ENCODE measurements around the gene ATG10. TPM values are rescaled to one million over a fixed set of nuclear protein-coding genes. Genes with fewer than 3 reads are reported as not detected.

The ATG10 gene
- total RNA-seq, 4 donors from 2014 or later = 8.4 to 10.6 TPM; not detected in 2

DNA sequence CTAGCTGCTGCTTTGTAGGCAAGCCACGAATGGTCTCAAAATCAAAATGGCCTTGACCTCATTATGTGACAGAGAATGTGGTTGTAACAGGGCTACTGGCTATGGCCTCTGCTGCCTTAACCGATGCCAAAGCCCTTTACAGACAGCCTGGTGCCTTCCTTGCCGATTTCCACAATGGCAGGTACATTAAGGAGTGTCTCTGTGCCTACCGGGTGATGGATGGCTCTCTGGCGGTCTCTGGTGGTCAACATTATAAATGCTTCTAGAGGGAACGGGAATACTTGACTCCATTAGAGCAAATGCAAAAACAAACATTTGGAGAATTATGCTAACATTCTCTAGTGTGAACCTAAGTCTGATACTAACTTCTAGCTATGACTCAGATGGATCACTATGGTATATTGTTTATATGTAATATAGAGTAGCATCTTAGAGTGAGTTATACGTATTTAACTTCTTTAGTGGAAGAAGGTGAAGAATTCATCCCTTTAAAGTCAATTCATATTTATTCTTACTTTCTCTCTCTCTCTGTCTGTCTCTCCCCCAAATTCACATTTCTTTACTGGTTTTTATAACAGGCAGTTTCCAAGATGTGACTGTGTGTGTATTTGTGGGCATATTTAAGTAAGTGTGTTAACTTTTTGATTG lies 253.8 kb downstream of the ATG10 start:
- 28 to 33% methylated on average over 2 to 7 of the region's 7 CpGs for WGBS, 2 donors (ENCODE audit: low coverage in 1 of 2)
- Histone ChIP-seq H3K27ac (no peak overlapping the region), H3K4me3 (no peak overlapping the region), H3K36me3 (no peaks in the 10 kb centered on the region), H3K4me1 (peaks cover 0 to 3% (median 0%) of the 10 kb centered on the region in 4 donors), H3K9me3 (no peaks in the 10 kb centered on the region), H3K27me3 (no peaks in the 10 kb centered on the region)
- in situ Hi-C loops (cut with MboI; ENCODE audit: low pct_ligation_motif_present in 1 of 4, low pct_unique_long_range_greater_than_20kb in 1 of 4, low sequenced_read_pairs in 3 of 4) = loop anchor here in 1 of 4 donors (5.0 kb wide), 1 partner anchor 798 kb away; no protein-coding TSS in a partner anchor
- intact Hi-C loops (cut with DNase I; ENCODE audit: low total_unique reads) = no loop called here
- peak; percentile 59 for DNase-seq
- TF ChIP-seq POLR2AphosphoS5 (IDR thresholded peaks at IDR 0.05) = no peak
- TF ChIP-seq, protein P1, sequence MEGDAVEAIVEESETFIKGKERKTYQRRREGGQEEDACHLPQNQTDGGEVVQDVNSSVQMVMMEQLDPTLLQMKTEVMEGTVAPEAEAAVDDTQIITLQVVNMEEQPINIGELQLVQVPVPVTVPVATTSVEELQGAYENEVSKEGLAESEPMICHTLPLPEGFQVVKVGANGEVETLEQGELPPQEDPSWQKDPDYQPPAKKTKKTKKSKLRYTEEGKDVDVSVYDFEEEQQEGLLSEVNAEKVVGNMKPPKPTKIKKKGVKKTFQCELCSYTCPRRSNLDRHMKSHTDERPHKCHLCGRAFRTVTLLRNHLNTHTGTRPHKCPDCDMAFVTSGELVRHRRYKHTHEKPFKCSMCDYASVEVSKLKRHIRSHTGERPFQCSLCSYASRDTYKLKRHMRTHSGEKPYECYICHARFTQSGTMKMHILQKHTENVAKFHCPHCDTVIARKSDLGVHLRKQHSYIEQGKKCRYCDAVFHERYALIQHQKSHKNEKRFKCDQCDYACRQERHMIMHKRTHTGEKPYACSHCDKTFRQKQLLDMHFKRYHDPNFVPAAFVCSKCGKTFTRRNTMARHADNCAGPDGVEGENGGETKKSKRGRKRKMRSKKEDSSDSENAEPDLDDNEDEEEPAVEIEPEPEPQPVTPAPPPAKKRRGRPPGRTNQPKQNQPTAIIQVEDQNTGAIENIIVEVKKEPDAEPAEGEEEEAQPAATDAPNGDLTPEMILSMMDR (IDR thresholded peaks at IDR 0.05) = peak; percentile 72 to 85 (median 83)

GRCh38 chr5:82234885-82235284 lies 263.1 kb downstream of the ATG10 start:
- in situ Hi-C loops (cut with MboI; ENCODE audit: low pct_ligation_motif_present in 1 of 4, low pct_unique_long_range_greater_than_20kb in 1 of 4, low sequenced_read_pairs in 3 of 4) = no loop called here
- H3K36me3 ChIP-seq = no peaks in the 10 kb centered on the region
- intact Hi-C loops (cut with DNase I; ENCODE audit: low total_unique reads) = no loop called here
- TF ChIP-seq POLR2AphosphoS5 (IDR thresholded peaks at IDR 0.05) (no peak), POLR2A (IDR thresholded peaks at IDR 0.05) (no peak), EP300 (IDR thresholded peaks at IDR 0.05; ENCODE audit: low read depth) (no peak)
- TF ChIP-seq, protein P1 (IDR thresholded peaks at IDR 0.05) = no peak
- no peak overlapping the region for H3K27ac ChIP-seq
- H3K4me1 ChIP-seq = no peaks in the 10 kb centered on the region
- H3K9me3 ChIP-seq = no peaks in the 10 kb centered on the region
- H3K27me3 ChIP-seq = no peaks in the 10 kb centered on the region
- 51 to 53% methylated on average over 5 of the region's 5 CpGs for WGBS, 2 donors (ENCODE audit: low coverage in 1 of 2)
- DNase-seq = peak; percentile 10
- H3K4me3 ChIP-seq = no peak overlapping the region

DNA sequence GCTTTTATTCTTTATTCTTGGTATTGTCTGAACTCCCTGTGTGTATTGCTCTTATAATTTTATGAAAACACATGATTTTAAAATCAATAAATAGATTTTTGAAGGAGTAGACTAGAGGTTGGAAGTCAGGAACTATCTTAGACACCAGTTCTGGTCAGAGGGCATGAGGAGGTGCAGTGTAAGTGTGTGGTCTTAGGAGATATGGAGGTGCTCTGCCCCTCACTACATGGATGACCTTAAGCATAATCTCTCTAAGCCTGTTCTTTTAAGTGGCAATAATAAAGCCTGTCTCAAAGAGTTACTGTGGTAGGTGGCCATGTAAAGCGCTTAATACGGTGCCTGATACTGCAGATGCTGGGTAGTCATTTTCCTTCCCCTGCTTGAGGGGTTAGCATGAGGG lies 272.3 kb downstream of the ATG10 start:
- 100% methylated on average over 1 to 2 of the region's 2 CpGs for WGBS, 2 donors (ENCODE audit: low coverage in 1 of 2)
- no peaks in the 10 kb centered on the region for H3K4me1 ChIP-seq
- DNase-seq = no peak
- in situ Hi-C loops (cut with MboI; ENCODE audit: low pct_ligation_motif_present in 1 of 4, low pct_unique_long_range_greater_than_20kb in 1 of 4, low sequenced_read_pairs in 3 of 4) (no loop called here), intact Hi-C loops (cut with DNase I; ENCODE audit: low total_unique reads) (no loop called here)
- H3K27me3 ChIP-seq = no peaks in the 10 kb centered on the region
- TF ChIP-seq, protein P1 (IDR thresholded peaks at IDR 0.05) = no peak
- TF ChIP-seq POLR2AphosphoS5 (IDR thresholded peaks at IDR 0.05) (no peak), EP300 (IDR thresholded peaks at IDR 0.05; ENCODE audit: low read depth) (no peak), POLR2A (IDR thresholded peaks at IDR 0.05) (no peak)
- no peaks in the 10 kb centered on the region for H3K36me3 ChIP-seq
- no peak overlapping the region for H3K27ac ChIP-seq
- H3K4me3 ChIP-seq = no peak overlapping the region
- peaks cover 9 to 10% of the 10 kb centered on the region in 2 donors for H3K9me3 ChIP-seq

GRCh38 chr5:82244854-82245635 lies 273.2 kb downstream of the ATG10 start:
- Histone ChIP-seq H3K4me1 (no peaks in the 10 kb centered on the region), H3K9me3 (peaks cover 9 to 10% of the 10 kb centered on the region in 2 donors), H3K27me3 (no peaks in the 10 kb centered on the region), H3K36me3 (no peaks in the 10 kb centered on the region), H3K27ac (no peak overlapping the region), H3K4me3 (no peak overlapping the region)
- intact Hi-C loops (cut with DNase I; ENCODE audit: low total_unique reads) (no loop called here), in situ Hi-C loops (cut with MboI; ENCODE audit: low pct_ligation_motif_present in 1 of 4, low pct_unique_long_range_greater_than_20kb in 1 of 4, low sequenced_read_pairs in 3 of 4) (no loop called here)
- 73 to 74% methylated on average over 6 of the region's 6 CpGs for WGBS, 2 donors (ENCODE audit: low coverage in 1 of 2)
- TF ChIP-seq POLR2AphosphoS5 (IDR thresholded peaks at IDR 0.05) (no peak), POLR2A (IDR thresholded peaks at IDR 0.05) (no peak), EP300 (IDR thresholded peaks at IDR 0.05; ENCODE audit: low read depth) (no peak)
- TF ChIP-seq, protein P1 (IDR thresholded peaks at IDR 0.05) = no peak
- DNase-seq = no peak

Data from transverse colon (tissue), 4 donors.